Muscle layer of colon (tissue), 2 donors: ENCODE measurements around the gene SOBP.
A peak's percentile ranks its signal among the peaks of the same experiment; 100 is the strongest.

Source experiments
- H3K27ac ChIP-seq: one replicate; pipeline ENCODE4 v1.7.0; 2013; ENCODE audit warnings: low read depth, mild to moderate bottlenecking, low read length, moderate library complexity
- H3K27me3 ChIP-seq, 2 donors: one replicate each; pipeline ENCODE4 v1.7.0; 2013; ENCODE audit warnings: low read length in 2 of 2, mild to moderate bottlenecking in 2 of 2; ENCODE audit not compliant: insufficient read depth in 2 of 2, control insufficient read depth in 1 of 2
- H3K36me3 ChIP-seq: one replicate; pipeline ENCODE4 v1.7.0; 2013; ENCODE audit warnings: mild to moderate bottlenecking, low read length; ENCODE audit not compliant: insufficient read depth
- H3K4me1 ChIP-seq: one replicate; pipeline ENCODE4 v1.7.0; 2013; ENCODE audit warnings: mild to moderate bottlenecking, low read length; ENCODE audit not compliant: insufficient read depth
- H3K4me3 ChIP-seq, 2 donors: one replicate each; pipeline ENCODE4 v1.7.0; 2013; ENCODE audit warnings: low read length in 2 of 2, low read depth in 1 of 2, mild to moderate bottlenecking in 1 of 2, moderate library complexity in 1 of 2
- H3K9ac ChIP-seq: one replicate; pipeline ENCODE4 v1.7.0; 2013; ENCODE audit warnings: low read length
- H3K9me3 ChIP-seq: one replicate; pipeline ENCODE4 v1.7.0; 2013; ENCODE audit warnings: mild to moderate bottlenecking, low read length
- donor health status: abdominal sarcoma.
- donor health status: Adenocarcinoma of cecum.

The SOBP gene

GRCh38 chr6:107533415-107534059 lies 43.6 kb downstream of the SOBP start:
- Histone ChIP-seq H3K27me3 (no peaks in the 10 kb centered on the region), H3K4me1 (peaks cover 40% of the 10 kb centered on the region), H3K4me3 (no peak overlapping the region), H3K36me3 (no peaks in the 10 kb centered on the region), H3K9ac (no peak overlapping the region), H3K27ac (no peak overlapping the region), H3K9me3 (no peaks in the 10 kb centered on the region)

GRCh38 chr6:107534571-107535141 lies 44.7 kb downstream of the SOBP start:
- no peak overlapping the region for H3K4me3 ChIP-seq
- H3K27ac ChIP-seq: peak overlapping the region; percentile 12
- no peaks in the 10 kb centered on the region for H3K9me3 ChIP-seq
- no peak overlapping the region for H3K9ac ChIP-seq
- H3K36me3 ChIP-seq: no peaks in the 10 kb centered on the region
- H3K27me3 ChIP-seq: no peaks in the 10 kb centered on the region
- H3K4me1 ChIP-seq: peaks cover 36% of the 10 kb centered on the region

GRCh38 chr6:107535626-107536025 lies 45.7 kb downstream of the SOBP start:
- Histone ChIP-seq H3K9me3 (no peaks in the 10 kb centered on the region), H3K27me3 (no peaks in the 10 kb centered on the region), H3K4me1 (peaks cover 36% of the 10 kb centered on the region), H3K27ac (no peak overlapping the region), H3K9ac (no peak overlapping the region), H3K4me3 (no peak overlapping the region), H3K36me3 (no peaks in the 10 kb centered on the region)

GRCh38 chr6:107536180-107536961 lies 46.5 kb downstream of the SOBP start:
- no peaks in the 10 kb centered on the region for H3K9me3 ChIP-seq
- no peak overlapping the region for H3K27ac ChIP-seq
- peaks cover 36% of the 10 kb centered on the region for H3K4me1 ChIP-seq
- H3K4me3 ChIP-seq: no peak overlapping the region
- no peak overlapping the region for H3K9ac ChIP-seq
- H3K36me3 ChIP-seq: no peaks in the 10 kb centered on the region
- no peaks in the 10 kb centered on the region for H3K27me3 ChIP-seq

GRCh38 chr6:107537559-107537958 lies 47.6 kb downstream of the SOBP start:
- no peaks in the 10 kb centered on the region for H3K36me3 ChIP-seq
- no peak overlapping the region for H3K27ac ChIP-seq
- H3K9me3 ChIP-seq: no peaks in the 10 kb centered on the region
- no peak overlapping the region for H3K9ac ChIP-seq
- H3K27me3 ChIP-seq: no peaks in the 10 kb centered on the region
- H3K4me1 ChIP-seq: peaks cover 27% of the 10 kb centered on the region
- H3K4me3 ChIP-seq: no peak overlapping the region

GRCh38 chr6:107538856-107539387 lies 49.0 kb downstream of the SOBP start:
- no peak overlapping the region for H3K4me3 ChIP-seq
- H3K9ac ChIP-seq: no peak overlapping the region
- no peaks in the 10 kb centered on the region for H3K36me3 ChIP-seq
- no peaks in the 10 kb centered on the region for H3K27me3 ChIP-seq
- H3K4me1 ChIP-seq: peaks cover 18% of the 10 kb centered on the region
- no peak overlapping the region for H3K27ac ChIP-seq
- H3K9me3 ChIP-seq: no peaks in the 10 kb centered on the region

GRCh38 chr6:107539409-107539808 lies 49.5 kb downstream of the SOBP start:
- Histone ChIP-seq H3K4me1 (peaks cover 14% of the 10 kb centered on the region), H3K27ac (no peak overlapping the region)

GRCh38 chr6:107539849-107540464 lies 50.0 kb downstream of the SOBP start:
- Histone ChIP-seq H3K9ac (no peak overlapping the region), H3K27ac (no peak overlapping the region), H3K27me3 (no peaks in the 10 kb centered on the region), H3K4me3 (no peak overlapping the region), H3K9me3 (no peaks in the 10 kb centered on the region), H3K4me1 (peaks cover 9% of the 10 kb centered on the region), H3K36me3 (no peaks in the 10 kb centered on the region)

More at GRCh38 chr6:107539409-107539808, 49.5 kb downstream of the SOBP start:
- Histone ChIP-seq H3K9ac (no peak overlapping the region), H3K27me3 (no peaks in the 10 kb centered on the region), H3K9me3 (no peaks in the 10 kb centered on the region), H3K4me3 (no peak overlapping the region), H3K36me3 (no peaks in the 10 kb centered on the region)

GRCh38 chr6:107540465-107540857 lies 50.5 kb downstream of the SOBP start:
- H3K27ac ChIP-seq: no peak overlapping the region
- no peaks in the 10 kb centered on the region for H3K9me3 ChIP-seq
- H3K9ac ChIP-seq: no peak overlapping the region
- H3K36me3 ChIP-seq: no peaks in the 10 kb centered on the region
- H3K4me3 ChIP-seq: no peak overlapping the region
- no peaks in the 10 kb centered on the region for H3K27me3 ChIP-seq
- H3K4me1 ChIP-seq: peaks cover 4% of the 10 kb centered on the region

GRCh38 chr6:107542192-107542668 lies 52.3 kb downstream of the SOBP start:
- H3K4me1 ChIP-seq: no peaks in the 10 kb centered on the region
- H3K27ac ChIP-seq: no peak overlapping the region
- no peak overlapping the region for H3K9ac ChIP-seq
- no peaks in the 10 kb centered on the region for H3K36me3 ChIP-seq
- H3K27me3 ChIP-seq: no peaks in the 10 kb centered on the region
- no peaks in the 10 kb centered on the region for H3K9me3 ChIP-seq
- H3K4me3 ChIP-seq: no peak overlapping the region

- Histone ChIP-seq H3K9ac (no peak overlapping the region), H3K36me3 (no peaks in the 10 kb centered on the region), H3K27ac (no peak overlapping the region), H3K27me3 (no peaks in the 10 kb centered on the region), H3K4me1 (no peaks in the 10 kb centered on the region), H3K4me3 (no peak overlapping the region), H3K9me3 (no peaks in the 10 kb centered on the region)
Measured at GRCh38 chr6:107543088-107543487, 53.2 kb downstream of the SOBP start.
